Fibroblast of lung (primary cell): ENCODE results near the gene ADGRD1. TPM values are rescaled to one million over a fixed set of nuclear protein-coding genes. Genes with fewer than 3 reads are reported as not detected.

Experiments
- DNase-seq, 2 donors: peaks; one replicate each; pipeline versions ENCODE4 v3.0.0 to v3.0.0-alpha.2; 2010; ENCODE audit warnings: low read depth in 2 of 2
- H2AFZ ChIP-seq: 2 replicates; pipeline ENCODE4 v1.5.1; 2012; ENCODE audit warnings: low read length, control low read depth, inconsistent platforms
- H3K27ac ChIP-seq: 2 replicates; pipeline ENCODE4 v1.5.1; 2011; ENCODE audit warnings: low read length, control low read depth; ENCODE audit not compliant: insufficient read depth
- H3K27me3 ChIP-seq: 2 replicates; pipeline ENCODE4 v1.5.1; 2011; ENCODE audit warnings: mild to moderate bottlenecking, low read length; ENCODE audit not compliant: control insufficient read depth, insufficient read depth
- H3K36me3 ChIP-seq: 2 replicates; pipeline ENCODE4 v1.5.1; 2011; ENCODE audit warnings: low read length; ENCODE audit not compliant: control insufficient read depth, insufficient read depth
- H3K4me1 ChIP-seq: 2 replicates; pipeline ENCODE4 v1.5.1; 2011; ENCODE audit warnings: low read length; ENCODE audit not compliant: control insufficient read depth, insufficient read depth; ENCODE audit errors: extremely low read depth
- H3K4me2 ChIP-seq: 2 replicates; pipeline ENCODE4 v1.5.1; 2011; ENCODE audit warnings: low read length, control low read depth; ENCODE audit not compliant: insufficient read depth; ENCODE audit errors: extremely low read depth
- H3K4me3 ChIP-seq, 4 experiments: fragments of 200-600 bp in 1 of 4; sonication (generic) in 1 of 4; replicated peaks in 1 of 4; 2 replicates each; pipeline ENCODE4 v1.5.1; 2011 to 2016; ENCODE audit warnings: low read length in 4 of 4, low read depth in 3 of 4, mild to moderate bottlenecking in 3 of 4, control low read depth in 2 of 4, inconsistent platforms in 1 of 4, mixed read lengths in 1 of 4; ENCODE audit not compliant: insufficient read depth in 1 of 4; ENCODE audit errors: control extremely low read depth in 1 of 4
- H3K79me2 ChIP-seq: 2 replicates; pipeline ENCODE4 v1.5.1; 2012; ENCODE audit warnings: mild to moderate bottlenecking, low read length, inconsistent platforms; ENCODE audit not compliant: control insufficient read depth, insufficient read depth
- H3K9ac ChIP-seq: 2 replicates; pipeline ENCODE4 v1.5.1; 2011; ENCODE audit warnings: mild to moderate bottlenecking, low read length, control low read depth; ENCODE audit not compliant: insufficient read depth
- H3K9me3 ChIP-seq: 2 replicates; pipeline ENCODE4 v1.5.1; 2012; ENCODE audit warnings: low read depth, low read length; ENCODE audit not compliant: control insufficient read depth, insufficient read depth
- H4K20me1 ChIP-seq: 2 replicates; pipeline ENCODE4 v1.5.1; 2011; ENCODE audit warnings: low read length; ENCODE audit not compliant: control insufficient read depth, insufficient read depth; ENCODE audit errors: extremely low read depth
- CTCF ChIP-seq, 2 donors: IDR thresholded peaks in 1 of 2; conservative IDR thresholded peaks in 1 of 2; 1 replicate in 1 of 2; 2 replicates in 1 of 2; pipeline ENCODE4 v1.5.1; 2011 to 2012; ENCODE audit warnings: low read length in 2 of 2, control low read depth in 1 of 2, inconsistent platforms in 1 of 2, low read depth in 1 of 2, mild to moderate bottlenecking in 1 of 2
- EZH2 ChIP-seq: IDR thresholded peaks from 2 replicates; pipeline ENCODE4 v1.5.1; 2012; ENCODE audit warnings: low read length, control low read depth, mild to moderate bottlenecking; ENCODE audit errors: missing control alignments
- polyA plus RNA-seq, 2 donors: library from polyadenylated mRNA; depleted of rRNA in 1 of 2; stranded (reverse) in 1 of 2; unstranded in 1 of 2; fragments of >200 nt; gene quantifications; 2 replicates each; pipeline ENCODE4 v1.2.1, GENCODE V29; 2011 to 2012; ENCODE audit warnings: missing spikeins in 1 of 2
- total RNA-seq: library from RNA; depleted of rRNA; stranded (reverse); fragments of >200 nt; gene quantifications from 2 replicates; pipeline ENCODE4 v1.2.1, GENCODE V29; 2014

Gene ADGRD1
- total and polyA plus RNA-seq, 2 donors (not counting 1 experiment from before 2014, with no cell fraction given): 7.3 to 11.6 TPM

- H3K79me2 ChIP-seq: no peaks in the 10 kb centered on the region
- H3K9ac ChIP-seq: no peak overlapping the region
- no peak overlapping the region for H3K4me3 ChIP-seq
- H2AFZ ChIP-seq: no peak overlapping the region
- H3K27ac ChIP-seq: no peak overlapping the region
- no peaks in the 10 kb centered on the region for H3K27me3 ChIP-seq
- no peak for DNase-seq
- TF ChIP-seq CTCF (conservative IDR thresholded peaks at IDR 0.05 in 1 of 2, IDR thresholded peaks at IDR 0.05 in 1 of 2; ENCODE audit: low read depth in 1 of 2, low read length in 2 of 2): no peak
- no peaks in the 10 kb centered on the region for H4K20me1 ChIP-seq
- H3K4me1 ChIP-seq: no peaks in the 10 kb centered on the region
- no peaks in the 10 kb centered on the region for H3K9me3 ChIP-seq
- no peaks in the 10 kb centered on the region for H3K36me3 ChIP-seq
- H3K4me2 ChIP-seq: no peak overlapping the region
Observed at GRCh38 chr12:131123817-131124216, 170.1 kb downstream of the ADGRD1 start.

- H3K36me3 ChIP-seq: no peaks in the 10 kb centered on the region
- H3K4me2 ChIP-seq: no peak overlapping the region
- no peaks in the 10 kb centered on the region for H3K27me3 ChIP-seq
- no peak overlapping the region for H3K4me3 ChIP-seq
- DNase-seq: no peak
- TF ChIP-seq CTCF (conservative IDR thresholded peaks at IDR 0.05 in 1 of 2, IDR thresholded peaks at IDR 0.05 in 1 of 2; ENCODE audit: low read depth in 1 of 2, low read length in 2 of 2): no peak
- TF ChIP-seq EZH2: no peak
- H3K27ac ChIP-seq: no peak overlapping the region
- H4K20me1 ChIP-seq: no peaks in the 10 kb centered on the region
- no peak overlapping the region for H3K9ac ChIP-seq
- H3K9me3 ChIP-seq: no peaks in the 10 kb centered on the region
- H3K79me2 ChIP-seq: no peaks in the 10 kb centered on the region
- H3K4me1 ChIP-seq: no peaks in the 10 kb centered on the region
- no peak overlapping the region for H2AFZ ChIP-seq
Observed at GRCh38 chr12:131124487-131125280, 171.0 kb downstream of the ADGRD1 start.

GRCh38 chr12:131126662-131127173, 173.0 kb downstream of the ADGRD1 start:
- H3K9ac ChIP-seq: no peak overlapping the region
- no peak for DNase-seq
- no peaks in the 10 kb centered on the region for H4K20me1 ChIP-seq
- no peak overlapping the region for H3K27ac ChIP-seq
- H2AFZ ChIP-seq: no peak overlapping the region
- H3K9me3 ChIP-seq: no peaks in the 10 kb centered on the region
- H3K4me3 ChIP-seq: no peak overlapping the region
- H3K79me2 ChIP-seq: no peaks in the 10 kb centered on the region
- H3K4me2 ChIP-seq: no peak overlapping the region
- no peaks in the 10 kb centered on the region for H3K27me3 ChIP-seq
- TF ChIP-seq EZH2 (no peak), CTCF (conservative IDR thresholded peaks at IDR 0.05 in 1 of 2, IDR thresholded peaks at IDR 0.05 in 1 of 2; ENCODE audit: low read depth in 1 of 2, low read length in 2 of 2) (no peak)
- no peaks in the 10 kb centered on the region for H3K4me1 ChIP-seq
- no peaks in the 10 kb centered on the region for H3K36me3 ChIP-seq
